ENCODE data around the gene CROCC2. TPM values are rescaled to one million over a fixed set of nuclear protein-coding genes. Genes with fewer than 3 reads are reported as not detected.

The CROCC2 gene
- total and polyA plus RNA-seq, 2 of the 13 experiments (the other 11 are each of a cell fraction or from before 2014, with no cell fraction given), result not detected

DNA sequence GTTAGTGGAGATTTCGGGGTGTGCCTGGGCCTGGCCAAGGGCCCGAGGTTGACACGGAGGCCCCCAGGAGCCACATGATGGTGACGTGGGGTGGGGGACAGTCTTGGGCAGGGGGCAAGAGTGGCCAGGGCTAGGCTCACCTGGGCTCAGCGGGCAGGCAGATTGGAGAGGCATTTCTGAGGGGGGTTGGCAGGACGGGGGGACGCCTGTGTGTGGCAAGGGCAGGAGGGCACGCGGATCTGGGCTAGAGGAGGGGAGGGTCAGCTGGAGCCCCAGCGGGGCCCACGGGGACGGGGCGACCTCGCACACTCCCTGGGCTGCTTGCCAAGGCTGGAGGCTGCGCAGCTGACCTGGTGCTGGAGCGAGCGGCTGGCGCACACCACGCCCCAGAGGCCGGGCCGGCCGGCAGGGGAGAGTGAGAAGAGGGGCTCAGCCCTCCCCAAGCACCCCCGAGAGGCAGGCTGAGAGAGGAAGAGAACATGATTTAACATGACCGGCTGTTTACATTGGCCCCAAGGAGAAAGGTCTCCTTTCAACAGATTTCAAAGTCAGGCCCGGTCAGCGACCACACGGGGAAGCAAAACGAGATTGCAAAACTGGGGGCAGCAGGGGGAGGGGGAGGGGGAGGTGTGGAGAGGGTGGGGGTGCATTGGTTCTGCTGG lies 54.3 kb downstream of the CROCC2 start (continued):
- TF ChIP-seq, protein P1, sequence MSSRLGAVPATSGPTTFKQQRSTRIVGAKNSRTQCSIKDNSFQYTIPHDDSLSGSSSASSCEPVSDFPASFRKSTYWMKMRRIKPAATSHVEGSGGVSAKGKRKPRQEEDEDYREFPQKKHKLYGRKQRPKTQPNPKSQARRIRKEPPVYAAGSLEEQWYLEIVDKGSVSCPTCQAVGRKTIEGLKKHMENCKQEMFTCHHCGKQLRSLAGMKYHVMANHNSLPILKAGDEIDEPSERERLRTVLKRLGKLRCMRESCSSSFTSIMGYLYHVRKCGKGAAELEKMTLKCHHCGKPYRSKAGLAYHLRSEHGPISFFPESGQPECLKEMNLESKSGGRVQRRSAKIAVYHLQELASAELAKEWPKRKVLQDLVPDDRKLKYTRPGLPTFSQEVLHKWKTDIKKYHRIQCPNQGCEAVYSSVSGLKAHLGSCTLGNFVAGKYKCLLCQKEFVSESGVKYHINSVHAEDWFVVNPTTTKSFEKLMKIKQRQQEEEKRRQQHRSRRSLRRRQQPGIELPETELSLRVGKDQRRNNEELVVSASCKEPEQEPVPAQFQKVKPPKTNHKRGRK (CRISPR knock-in tag; IDR thresholded peaks at IDR 0.05), result no peak; the same call in 1 of the 2 replicates
- TF ChIP-seq SRSF9 (IDR thresholded peaks at IDR 0.05; ENCODE audit: borderline replicate concordance, insufficient read depth, low read depth, low read length, poor library complexity, severe bottlenecking) (no peak), ZNF263 (CRISPR knock-in tag; IDR thresholded peaks at IDR 0.05) (peak; percentile 48), SNAPC2 (CRISPR knock-in tag; IDR thresholded peaks at IDR 0.05) (peak; percentile 85; the same call in 1 of the 2 replicates), MIER3 (CRISPR knock-in tag; IDR thresholded peaks at IDR 0.05; ENCODE audit: borderline replicate concordance) (peak; percentile 72; the same call in 1 of the 2 replicates), GATAD1 (CRISPR knock-in tag; IDR thresholded peaks at IDR 0.05) (peak; percentile 30; the same call in 1 of the 2 replicates), MYNN (CRISPR knock-in tag; IDR thresholded peaks at IDR 0.05; ENCODE audit: low read depth) (no peak), KDM4B (CRISPR knock-in tag; IDR thresholded peaks at IDR 0.05) (peak; percentile 88; the same call in 1 of the 2 replicates), RBAK (CRISPR knock-in tag; IDR thresholded peaks at IDR 0.05) (peak; percentile 59; the same call in 1 of the 2 replicates), ZNF329 (CRISPR knock-in tag; IDR thresholded peaks at IDR 0.05; ENCODE audit: low read depth) (peak; percentile 70; the same call in 1 of the 2 replicates), TCF7 (IDR thresholded peaks at IDR 0.05; ENCODE audit: low read depth) (peak; percentile 91), SNAI1 (CRISPR knock-in tag; IDR thresholded peaks at IDR 0.05; ENCODE audit: borderline replicate concordance) (peak; percentile 88), HOXD1 (CRISPR knock-in tag; IDR thresholded peaks at IDR 0.05) (peak; percentile 82), ZNF614 (CRISPR knock-in tag; IDR thresholded peaks at IDR 0.05; ENCODE audit: borderline replicate concordance) (0 out of 2 replicates have a peak, but pooled peaks have one; percentile 40), ARNT2 (CRISPR knock-in tag; IDR thresholded peaks at IDR 0.05; ENCODE audit: low read depth) (peak; percentile 78; the same call in 1 of the 2 replicates), ZNF282 (IDR thresholded peaks at IDR 0.05; ENCODE audit: partially characterized antibody) (no peak)
- TF ChIP-seq, protein P2, sequence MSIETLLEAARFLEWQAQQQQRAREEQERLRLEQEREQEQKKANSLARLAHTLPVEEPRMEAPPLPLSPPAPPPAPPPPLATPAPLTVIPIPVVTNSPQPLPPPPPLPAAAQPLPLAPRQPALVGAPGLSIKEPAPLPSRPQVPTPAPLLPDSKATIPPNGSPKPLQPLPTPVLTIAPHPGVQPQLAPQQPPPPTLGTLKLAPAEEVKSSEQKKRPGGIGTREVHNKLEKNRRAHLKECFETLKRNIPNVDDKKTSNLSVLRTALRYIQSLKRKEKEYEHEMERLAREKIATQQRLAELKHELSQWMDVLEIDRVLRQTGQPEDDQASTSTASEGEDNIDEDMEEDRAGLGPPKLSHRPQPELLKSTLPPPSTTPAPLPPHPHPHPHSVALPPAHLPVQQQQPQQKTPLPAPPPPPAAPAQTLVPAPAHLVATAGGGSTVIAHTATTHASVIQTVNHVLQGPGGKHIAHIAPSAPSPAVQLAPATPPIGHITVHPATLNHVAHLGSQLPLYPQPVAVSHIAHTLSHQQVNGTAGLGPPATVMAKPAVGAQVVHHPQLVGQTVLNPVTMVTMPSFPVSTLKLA (IDR thresholded peaks at IDR 0.05), result no peak
- TF ChIP-seq, protein P3, sequence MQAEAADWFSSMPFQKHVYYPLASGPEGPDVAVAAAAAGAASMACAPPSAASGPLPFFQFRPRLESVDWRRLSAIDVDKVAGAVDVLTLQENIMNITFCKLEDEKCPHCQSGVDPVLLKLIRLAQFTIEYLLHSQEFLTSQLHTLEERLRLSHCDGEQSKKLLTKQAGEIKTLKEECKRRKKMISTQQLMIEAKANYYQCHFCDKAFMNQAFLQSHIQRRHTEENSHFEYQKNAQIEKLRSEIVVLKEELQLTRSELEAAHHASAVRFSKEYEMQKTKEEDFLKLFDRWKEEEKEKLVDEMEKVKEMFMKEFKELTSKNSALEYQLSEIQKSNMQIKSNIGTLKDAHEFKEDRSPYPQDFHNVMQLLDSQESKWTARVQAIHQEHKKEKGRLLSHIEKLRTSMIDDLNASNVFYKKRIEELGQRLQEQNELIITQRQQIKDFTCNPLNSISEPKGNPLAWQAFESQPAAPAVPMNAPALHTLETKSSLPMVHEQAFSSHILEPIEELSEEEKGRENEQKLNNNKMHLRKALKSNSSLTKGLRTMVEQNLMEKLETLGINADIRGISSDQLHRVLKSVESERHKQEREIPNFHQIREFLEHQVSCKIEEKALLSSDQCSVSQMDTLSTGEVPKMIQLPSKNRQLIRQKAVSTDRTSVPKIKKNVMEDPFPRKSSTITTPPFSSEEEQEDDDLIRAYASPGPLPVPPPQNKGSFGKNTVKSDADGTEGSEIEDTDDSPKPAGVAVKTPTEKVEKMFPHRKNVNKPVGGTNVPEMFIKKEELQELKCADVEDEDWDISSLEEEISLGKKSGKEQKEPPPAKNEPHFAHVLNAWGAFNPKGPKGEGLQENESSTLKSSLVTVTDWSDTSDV (CRISPR knock-in tag; IDR thresholded peaks at IDR 0.05), result peak; percentile 95
- TF ChIP-seq, protein P4, sequence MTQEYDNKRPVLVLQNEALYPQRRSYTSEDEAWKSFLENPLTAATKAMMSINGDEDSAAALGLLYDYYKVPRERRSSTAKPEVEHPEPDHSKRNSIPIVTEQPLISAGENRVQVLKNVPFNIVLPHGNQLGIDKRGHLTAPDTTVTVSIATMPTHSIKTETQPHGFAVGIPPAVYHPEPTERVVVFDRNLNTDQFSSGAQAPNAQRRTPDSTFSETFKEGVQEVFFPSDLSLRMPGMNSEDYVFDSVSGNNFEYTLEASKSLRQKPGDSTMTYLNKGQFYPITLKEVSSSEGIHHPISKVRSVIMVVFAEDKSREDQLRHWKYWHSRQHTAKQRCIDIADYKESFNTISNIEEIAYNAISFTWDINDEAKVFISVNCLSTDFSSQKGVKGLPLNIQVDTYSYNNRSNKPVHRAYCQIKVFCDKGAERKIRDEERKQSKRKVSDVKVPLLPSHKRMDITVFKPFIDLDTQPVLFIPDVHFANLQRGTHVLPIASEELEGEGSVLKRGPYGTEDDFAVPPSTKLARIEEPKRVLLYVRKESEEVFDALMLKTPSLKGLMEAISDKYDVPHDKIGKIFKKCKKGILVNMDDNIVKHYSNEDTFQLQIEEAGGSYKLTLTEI (CRISPR knock-in tag; conservative IDR thresholded peaks at IDR 0.05), result no peak
- TF ChIP-seq, protein P5, sequence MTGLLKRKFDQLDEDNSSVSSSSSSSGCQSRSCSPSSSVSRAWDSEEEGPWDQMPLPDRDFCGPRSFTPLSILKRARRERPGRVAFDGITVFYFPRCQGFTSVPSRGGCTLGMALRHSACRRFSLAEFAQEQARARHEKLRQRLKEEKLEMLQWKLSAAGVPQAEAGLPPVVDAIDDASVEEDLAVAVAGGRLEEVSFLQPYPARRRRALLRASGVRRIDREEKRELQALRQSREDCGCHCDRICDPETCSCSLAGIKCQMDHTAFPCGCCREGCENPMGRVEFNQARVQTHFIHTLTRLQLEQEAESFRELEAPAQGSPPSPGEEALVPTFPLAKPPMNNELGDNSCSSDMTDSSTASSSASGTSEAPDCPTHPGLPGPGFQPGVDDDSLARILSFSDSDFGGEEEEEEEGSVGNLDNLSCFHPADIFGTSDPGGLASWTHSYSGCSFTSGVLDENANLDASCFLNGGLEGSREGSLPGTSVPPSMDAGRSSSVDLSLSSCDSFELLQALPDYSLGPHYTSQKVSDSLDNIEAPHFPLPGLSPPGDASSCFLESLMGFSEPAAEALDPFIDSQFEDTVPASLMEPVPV (CRISPR knock-in tag; IDR thresholded peaks at IDR 0.05), result peak; percentile 90

Data from HepG2 (cell line).